ENCODE data around the gene MAGI1.

DNA sequence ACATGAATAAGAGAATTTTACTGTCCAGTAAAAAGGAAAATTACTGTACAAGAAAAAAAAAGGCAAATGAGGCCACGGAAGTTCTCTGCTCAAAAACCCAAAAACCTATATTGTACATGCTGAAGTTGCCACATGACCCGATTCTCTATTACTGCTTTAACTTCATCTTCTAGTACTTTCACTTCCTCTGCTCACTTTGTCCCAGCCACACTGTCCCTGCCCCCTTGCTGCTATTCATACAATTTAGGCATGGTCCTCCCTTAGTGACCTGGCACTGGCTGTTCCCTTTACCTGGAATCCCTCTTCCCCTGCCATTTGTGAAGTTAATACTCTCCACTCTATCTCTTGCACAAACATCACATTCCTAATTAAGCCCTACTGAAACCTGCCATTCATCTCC lies 457.4 kb downstream of the MAGI1 start:
- TF ChIP-seq FOXM1 (IDR thresholded peaks at IDR 0.05; ENCODE audit: borderline replicate concordance) (no peak), SP1 (IDR thresholded peaks at IDR 0.05) (no peak), ZNF384 (IDR thresholded peaks at IDR 0.05) (no peak), TARDBP (IDR thresholded peaks at IDR 0.05) (no peak), SUZ12 (IDR thresholded peaks at IDR 0.05) (no peak), HDGF (IDR thresholded peaks at IDR 0.05; ENCODE audit: borderline replicate concordance) (no peak), NFRKB (IDR thresholded peaks at IDR 0.05) (no peak), L3MBTL2 (conservative IDR thresholded peaks at IDR 0.05) (no peak)

Data from HEK293T (cell line).